IMR-90 (cell line): ENCODE measurements around the gene RGS9. TPM values are rescaled to one million over a fixed set of nuclear protein-coding genes. Genes with fewer than 3 reads are reported as not detected.
A peak's percentile ranks its signal among the peaks of the same experiment; 100 is the strongest.

Experiments
- ATAC-seq: fragments of 200-7000 bp; cut with Tn5 transposase; 2 replicates; pipeline ENCODE4 v1.9.1; 2020; ENCODE audit warnings: low read depth, mild to moderate bottlenecking, moderate library complexity
- BruUV-seq: library from RNA; stranded (reverse); fragments of 400-500 nt; replicated peaks from 2 replicates; lab custom pipeline; 2021; lab: Mats Ljungman, UMichigan
- CTCF ChIA-PET: fragments of 300-600 bp; formaldehyde crosslinking; extraction: SDS; loops from one replicate; lab custom pipeline; 2021; ENCODE audit warnings: antibody characterized with exemption; lab: Yijun Ruan, JAX
- POLR2A ChIA-PET: fragments of 300-600 bp; sonication (Branson Sonifier 250); formaldehyde crosslinking; loops from one replicate; lab custom pipeline; 2022; ENCODE audit warnings: antibody characterized with exemption; ENCODE audit not compliant: unreplicated experiment; lab: Charles Lee
- DNase-seq: peaks from one replicate; pipeline ENCODE4 v3.0.0; 2013
- H2AFZ ChIP-seq: replicated peaks from 2 replicates; pipeline ENCODE3; 2013; ENCODE audit warnings: low read length, mild to moderate bottlenecking; ENCODE audit not compliant: poor library complexity
- H2AK5ac ChIP-seq: 2 replicates; pipeline ENCODE4 v1.6.1; 2013; ENCODE audit warnings: low read depth, low read length, inconsistent platforms
- H2AK9ac ChIP-seq: replicated peaks from 2 replicates; pipeline ENCODE3; 2013; ENCODE audit warnings: mild to moderate bottlenecking, low read depth, low read length, moderate library complexity; ENCODE audit not compliant: poor library complexity
- H2BK120ac ChIP-seq: 2 replicates; pipeline ENCODE4 v1.6.1; 2013; ENCODE audit warnings: low read depth, low read length, inconsistent platforms
- H2BK15ac ChIP-seq: 3 replicates; pipeline ENCODE4 v1.6.1; 2013; ENCODE audit warnings: low read depth, low read length, inconsistent platforms
- H2BK20ac ChIP-seq: 2 replicates; pipeline ENCODE4 v1.6.1; 2013; ENCODE audit warnings: low read depth, mild to moderate bottlenecking, inconsistent platforms, low read length, moderate library complexity
- H2BK5ac ChIP-seq: 2 replicates; pipeline ENCODE4 v1.6.1; 2013; ENCODE audit warnings: mild to moderate bottlenecking, low read depth, low read length, inconsistent platforms; ENCODE audit not compliant: poor library complexity, severe bottlenecking
- H3K14ac ChIP-seq: replicated peaks from 2 replicates; pipeline ENCODE4 v1.6.1; 2013; ENCODE audit warnings: low read depth, low read length, inconsistent platforms
- H3K18ac ChIP-seq: 2 replicates; pipeline ENCODE4 v1.6.1; 2013; ENCODE audit warnings: low read depth, low read length, control low read depth
- H3K23ac ChIP-seq: 2 replicates; pipeline ENCODE4 v1.6.1; 2013; ENCODE audit warnings: low read depth, low read length, inconsistent platforms
- H3K27ac ChIP-seq: 2 replicates; pipeline ENCODE4 v1.5.1; 2013; ENCODE audit warnings: mild to moderate bottlenecking, control low read depth, low read length; ENCODE audit not compliant: insufficient read depth
- H3K27me3 ChIP-seq: 2 replicates; pipeline ENCODE4 v1.6.1; 2013; ENCODE audit warnings: low read length; ENCODE audit not compliant: control insufficient read depth, insufficient read depth
- H3K36me3 ChIP-seq: 2 replicates; pipeline ENCODE4 v1.6.1; 2013; ENCODE audit warnings: low read length, mixed read lengths; ENCODE audit not compliant: control insufficient read depth, insufficient read depth
- H3K4ac ChIP-seq: 2 replicates; pipeline ENCODE4 v1.6.1; 2013; ENCODE audit warnings: low read depth, low read length, inconsistent platforms
- H3K4me1 ChIP-seq: 2 replicates; pipeline ENCODE4 v1.6.1; 2013; ENCODE audit warnings: low read length, mixed read lengths; ENCODE audit not compliant: control insufficient read depth, insufficient read depth
- H3K4me2 ChIP-seq: 2 replicates; pipeline ENCODE4 v1.6.1; 2013; ENCODE audit warnings: low read depth, mild to moderate bottlenecking, control low read depth, low read length, moderate library complexity
- H3K4me3 ChIP-seq: 2 replicates; pipeline ENCODE4 v1.5.1; 2013; ENCODE audit warnings: low read depth, mild to moderate bottlenecking, control low read depth, low read length, moderate library complexity; ENCODE audit not compliant: insufficient read depth
- H3K56ac ChIP-seq: 2 replicates; pipeline ENCODE4 v1.6.1; 2013; ENCODE audit warnings: low read length, inconsistent platforms; ENCODE audit not compliant: insufficient read depth; ENCODE audit errors: extremely low read depth
- H3K79me1 ChIP-seq, 2 experiments: 2 replicates each; pipeline ENCODE4 v1.6.1; 2013; ENCODE audit warnings: low read length in 2 of 2, inconsistent platforms in 1 of 2, low read depth in 1 of 2
- H3K9ac ChIP-seq: 2 replicates; pipeline ENCODE4 v1.6.1; 2013; ENCODE audit warnings: low read depth, low read length, control low read depth
- H3K9me1 ChIP-seq: 2 replicates; pipeline ENCODE4 v1.6.1; 2013; ENCODE audit warnings: low read length, inconsistent platforms; ENCODE audit not compliant: insufficient read depth
- H3K9me3 ChIP-seq: 2 replicates; pipeline ENCODE4 v1.6.1; 2013; ENCODE audit warnings: low read length; ENCODE audit not compliant: control insufficient read depth, insufficient read depth
- H4K20me1 ChIP-seq: 2 replicates; pipeline ENCODE4 v1.6.1; 2013; ENCODE audit warnings: low read length, inconsistent platforms; ENCODE audit not compliant: insufficient read depth
- H4K5ac ChIP-seq: 2 replicates; pipeline ENCODE4 v1.6.1; 2013; ENCODE audit warnings: mild to moderate bottlenecking, low read depth, low read length, control low read depth
- H4K8ac ChIP-seq, 2 experiments: 2 replicates each; pipeline ENCODE4 v1.6.1; 2013; ENCODE audit warnings: low read depth in 2 of 2, low read length in 2 of 2, control low read depth in 1 of 2, inconsistent platforms in 1 of 2
- H4K91ac ChIP-seq: 2 replicates; pipeline ENCODE4 v1.6.1; 2013; ENCODE audit warnings: low read depth, low read length, inconsistent platforms; ENCODE audit not compliant: insufficient read depth
- CEBPB ChIP-seq: IDR thresholded peaks from 2 replicates; pipeline ENCODE4 v1.6.1; 2012; ENCODE audit warnings: low read depth, low read length, improper control_type of control experiment
- MAFK ChIP-seq: IDR thresholded peaks from 2 replicates; pipeline ENCODE4 v1.6.1; 2012; ENCODE audit warnings: low read depth, low read length, improper control_type of control experiment
- POLR2A ChIP-seq: IDR thresholded peaks from 2 replicates; pipeline ENCODE4 v1.6.1; 2012; ENCODE audit warnings: mild to moderate bottlenecking, low read depth, low read length
- RAD21 ChIP-seq: IDR thresholded peaks from 2 replicates; pipeline ENCODE4 v1.6.1; 2012; ENCODE audit warnings: low read length, improper control_type of control experiment
- whole genome bisulfite sequencing, 2 experiments: methylation state at CpG; one replicate each; pipeline versions ENCODE4 v1.1.5 to v1.1.7; 2013; ENCODE audit warnings: missing lambda C conversion rate in 2 of 2; ENCODE audit not compliant: insufficient read length in 1 of 2; ENCODE audit errors: extremely low coverage in 2 of 2; 5-methylcytosine and 5-hydroxymethylcytosine counted together
- dilution Hi-C: fragments of 300-500 bp; cut with HindIII; formaldehyde crosslinking; loops from one replicate; pipeline ENCODE4 v1.14.3; 2018; ENCODE audit warnings: low sequenced_read_pairs; ENCODE audit not compliant: unreplicated experiment
- in situ Hi-C: fragments of 300-500 bp; cut with MboI; formaldehyde crosslinking; loops from 3 replicates; pipeline ENCODE4 v1.14.3; 2019; ENCODE audit warnings: low sequenced_read_pairs, inconsistent platforms, mixed read lengths
- intact Hi-C: fragments of 100-400 bp; cut with micrococcal nuclease; formaldehyde crosslinking; loops from 2 replicates; pipeline ENCODE4 v1.10.0; 2022
- polyA plus RNA-seq, 3 experiments: library from polyadenylated mRNA; depleted of rRNA; stranded (reverse); fragments of >200 nt; gene quantifications; 2 replicates each; pipeline ENCODE4 v1.2.3, GENCODE V29; 2012; ENCODE audit warnings: low replicate concordance in 1 of 3
- total RNA-seq: library from RNA; depleted of rRNA; stranded (reverse); fragments of >200 nt; gene quantifications from 2 replicates; pipeline ENCODE4 v1.2.3, GENCODE V29; 2012

RGS9 gene
- total and polyA plus RNA-seq, 2 of the 4 experiments (the other 2 are of a cell fraction): 0.90 to 1.1 TPM

GRCh38 chr17:65155622-65156021, 18.5 kb downstream of the RGS9 start:
- Histone ChIP-seq H3K27me3 (0 out of 2 replicates have a peak, but pooled peaks cover 3% of the 10 kb centered on the region), H2AFZ (no peak overlapping the region), H2BK20ac (no peak overlapping the region), H3K9me3 (no peaks in the 10 kb centered on the region), H4K5ac (no peak overlapping the region), H3K4ac (no peak overlapping the region), H4K8ac (no peak overlapping the region), H3K36me3 (no peaks in the 10 kb centered on the region), H4K91ac (no peak overlapping the region), H3K56ac (no peak overlapping the region), H3K79me1 (no peaks in the 10 kb centered on the region; a peak in 1 of 4 replicates), H3K23ac (no peak overlapping the region), H3K4me3 (no peak overlapping the region), H3K9me1 (peaks cover 6% of the 10 kb centered on the region), H2BK5ac (no peak overlapping the region), H3K4me1 (peaks cover 9% of the 10 kb centered on the region), H2BK120ac (no peak overlapping the region), H3K14ac (no peak overlapping the region), H2AK9ac (no peak overlapping the region), H2BK15ac (no peak overlapping the region), H3K27ac (no peak overlapping the region), H3K9ac (no peak overlapping the region), H3K18ac (no peak overlapping the region), H2AK5ac (no peak overlapping the region), H4K20me1 (peaks cover 3% of the 10 kb centered on the region; the same call in 1 of the 2 replicates), H3K4me2 (0 out of 2 replicates have a peak overlapping the region, but pooled peaks have one; percentile 6)
- WGBS, 2 experiments: no CpG with 5 or more reads among the region's 2 CpGs
- TF ChIP-seq POLR2A: no peak
- no peak for TF ChIP-seq CEBPB
- TF ChIP-seq MAFK: no peak
- TF ChIP-seq RAD21: no peak
- in situ Hi-C loops (no loop called here), dilution Hi-C loops (no loop called here), intact Hi-C loops (no loop called here)
- DNase-seq: no peak
- POLR2A ChIA-PET: no interaction called here
- CTCF ChIA-PET: interaction anchor here (1.3 kb wide), 1 partner anchor 19 kb away, joined by 3 read pairs; the partner anchor contains the start of gene RGS9
- no TSS peak for BruUV-seq
- peak; percentile 37 for ATAC-seq
